ENCODE data around the gene STK38.
"Not testable (repeated sequence)": the region's sequence is repeated elsewhere in the genome, so short reads cannot be mapped to it uniquely, and the experiment has no call there.

Gene STK38

GRCh38 chr6:36574679-36575078, 27.4 kb upstream of the STK38 start:
- H3K4me3 ChIP-seq (ENCODE audit: low read length in 2 of 2) = no peak overlapping the region
- no peaks in the 10 kb centered on the region for H3K36me3 ChIP-seq (replicated peaks in 1 of 2; ENCODE audit: control insufficient read depth in 2 of 2, insufficient read depth in 2 of 2, low read length in 2 of 2)
- H3K27ac ChIP-seq (replicated peaks; ENCODE audit: low read length) = no peak overlapping the region
- H2BK12ac ChIP-seq (ENCODE audit: low read length) = no peak overlapping the region
- H3K4me2 ChIP-seq (ENCODE audit: insufficient read depth, low read length, poor library complexity, severe bottlenecking) = no peak overlapping the region
- no peak overlapping the region for H3K14ac ChIP-seq (ENCODE audit: low read length)
- no peak overlapping the region for H2BK15ac ChIP-seq (ENCODE audit: low read length)
- H4K8ac ChIP-seq (ENCODE audit: low read depth, low read length) = no peak overlapping the region
- H3K9me3 ChIP-seq (replicated peaks in 1 of 2; ENCODE audit: control insufficient read depth in 2 of 2, insufficient read depth in 1 of 2, low read depth in 1 of 2, low read length in 2 of 2) = no peaks in the 10 kb centered on the region
- no peak overlapping the region for H3K9ac ChIP-seq (ENCODE audit: low read depth, low read length, poor library complexity)
- H3K23ac ChIP-seq (ENCODE audit: low read depth, low read length, poor library complexity) = no peak overlapping the region
- H4K91ac ChIP-seq (ENCODE audit: low read depth, low read length, poor library complexity) = no peak overlapping the region
- H2BK5ac ChIP-seq (ENCODE audit: low read length) = no peak overlapping the region
- H3K27me3 ChIP-seq (ENCODE audit: control insufficient read depth in 3 of 3, insufficient read depth in 3 of 3, low read depth in 1 of 3, low read length in 3 of 3) = no peaks in the 10 kb centered on the region
- H3K4ac ChIP-seq (ENCODE audit: low read length) = no peak overlapping the region
- no peak overlapping the region for H3K18ac ChIP-seq (ENCODE audit: low read length)
- no peak overlapping the region for H2BK120ac ChIP-seq (ENCODE audit: low read depth, low read length)
- H3K79me1 ChIP-seq (ENCODE audit: low read depth, low read length) = no peaks in the 10 kb centered on the region
- H2AFZ ChIP-seq (ENCODE audit: low read length) = no peak overlapping the region
- no peak for DNase-seq (ENCODE audit: low spot score)
- peaks cover 0 to 6% of the 10 kb centered on the region in 2 donors for H3K4me1 ChIP-seq (ENCODE audit: control insufficient read depth in 2 of 2, insufficient read depth in 1 of 2, low read depth in 1 of 2, low read length in 2 of 2)
- H2AK5ac ChIP-seq (ENCODE audit: low read depth, low read length) = no peak overlapping the region

DNA sequence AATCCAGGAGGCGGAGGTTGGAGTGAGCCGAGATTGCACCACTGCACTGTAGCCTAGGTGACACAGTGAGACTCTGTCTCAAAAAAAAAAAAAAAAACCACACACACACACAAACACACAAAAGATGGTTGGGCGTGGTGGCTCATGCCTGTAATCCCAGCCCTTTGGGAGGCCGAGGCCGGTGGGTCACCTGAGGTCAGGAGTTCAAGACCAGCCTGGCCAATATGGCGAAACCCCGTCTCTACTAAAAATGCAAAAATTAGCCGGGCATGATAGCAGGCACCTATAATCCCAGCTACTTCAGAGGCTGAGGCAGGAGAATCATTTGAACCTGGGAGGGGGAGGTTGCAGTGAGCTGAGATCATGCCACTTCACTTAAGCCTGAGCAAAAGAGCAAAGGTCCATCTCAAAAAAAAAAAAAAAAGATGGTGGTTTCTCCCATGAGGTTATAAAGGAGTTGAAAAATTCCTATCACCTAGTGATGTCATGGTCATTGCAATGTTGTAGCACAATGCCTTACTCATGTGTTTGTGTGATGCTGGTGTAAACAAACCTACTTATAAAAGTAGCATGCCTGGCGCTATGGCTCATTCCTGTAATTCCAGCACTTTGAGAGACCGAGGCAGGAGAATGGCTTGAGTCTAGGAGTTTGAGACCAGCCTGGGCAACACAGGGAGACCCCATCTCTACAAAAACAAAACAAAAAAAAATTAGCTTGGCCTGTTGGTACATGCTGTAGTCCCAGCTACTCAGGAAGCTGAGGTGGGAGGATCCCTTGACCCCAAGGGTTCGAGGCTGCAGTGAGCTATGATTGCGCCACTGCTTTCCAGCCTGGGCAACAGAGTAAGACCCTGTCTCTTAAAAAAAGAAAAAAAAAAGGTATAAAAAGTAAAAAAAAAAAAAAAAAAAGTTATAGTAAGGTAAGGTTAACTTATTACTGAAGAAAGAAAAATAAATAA, 25.4 kb upstream of the STK38 start:
- H3K4me1 ChIP-seq (ENCODE audit: control insufficient read depth in 2 of 2, insufficient read depth in 1 of 2, low read depth in 1 of 2, low read length in 2 of 2); H3K9me3 ChIP-seq (replicated peaks in 1 of 2; ENCODE audit: control insufficient read depth in 2 of 2, insufficient read depth in 1 of 2, low read depth in 1 of 2, low read length in 2 of 2); H3K36me3 ChIP-seq (replicated peaks in 1 of 2; ENCODE audit: control insufficient read depth in 2 of 2, insufficient read depth in 2 of 2, low read length in 2 of 2); H3K9ac ChIP-seq (ENCODE audit: low read depth, low read length, poor library complexity); H2BK120ac ChIP-seq (ENCODE audit: low read depth, low read length); H3K27me3 ChIP-seq (ENCODE audit: control insufficient read depth in 3 of 3, insufficient read depth in 3 of 3, low read depth in 1 of 3, low read length in 3 of 3); H2AFZ ChIP-seq (ENCODE audit: low read length); H3K79me1 ChIP-seq (ENCODE audit: low read depth, low read length); H3K27ac ChIP-seq (replicated peaks; ENCODE audit: low read length); H2BK12ac ChIP-seq (ENCODE audit: low read length); H4K91ac ChIP-seq (ENCODE audit: low read depth, low read length, poor library complexity); H2AK5ac ChIP-seq (ENCODE audit: low read depth, low read length); H3K4me3 ChIP-seq (ENCODE audit: low read length in 2 of 2); H3K18ac ChIP-seq (ENCODE audit: low read length); H2BK15ac ChIP-seq (ENCODE audit: low read length); H3K4me2 ChIP-seq (ENCODE audit: insufficient read depth, low read length, poor library complexity, severe bottlenecking); H4K8ac ChIP-seq (ENCODE audit: low read depth, low read length); H3K14ac ChIP-seq (ENCODE audit: low read length); H3K23ac ChIP-seq (ENCODE audit: low read depth, low read length, poor library complexity); H2BK5ac ChIP-seq (ENCODE audit: low read length); H3K4ac ChIP-seq (ENCODE audit: low read length); DNase-seq (ENCODE audit: low spot score): not testable (repeated sequence)
- no CpG with 5 or more reads among the region's 12 CpGs for WGBS, 2 donors (ENCODE audit: extremely low coverage in 2 of 2, insufficient read length in 2 of 2, insufficient replicate concordance in 1 of 2)

- Histone ChIP-seq H3K9ac (ENCODE audit: low read depth, low read length, poor library complexity) (no peak overlapping the region), H3K18ac (ENCODE audit: low read length) (no peak overlapping the region), H2AFZ (ENCODE audit: low read length) (no peak overlapping the region), H3K79me1 (ENCODE audit: low read depth, low read length) (no peaks in the 10 kb centered on the region), H3K14ac (ENCODE audit: low read length) (no peak overlapping the region), H3K27ac (replicated peaks; ENCODE audit: low read length) (no peak overlapping the region), H3K36me3 (replicated peaks in 1 of 2; ENCODE audit: control insufficient read depth in 2 of 2, insufficient read depth in 2 of 2, low read length in 2 of 2) (no peaks in the 10 kb centered on the region), H2BK120ac (ENCODE audit: low read depth, low read length) (no peak overlapping the region), H2AK5ac (ENCODE audit: low read depth, low read length) (no peak overlapping the region), H4K8ac (ENCODE audit: low read depth, low read length) (no peak overlapping the region), H3K4me1 (ENCODE audit: control insufficient read depth in 2 of 2, insufficient read depth in 1 of 2, low read depth in 1 of 2, low read length in 2 of 2) (no peaks in the 10 kb centered on the region), H3K4me3 (ENCODE audit: low read length in 2 of 2) (no peak overlapping the region), H3K9me3 (replicated peaks in 1 of 2; ENCODE audit: control insufficient read depth in 2 of 2, insufficient read depth in 1 of 2, low read depth in 1 of 2, low read length in 2 of 2) (no peaks in the 10 kb centered on the region), H2BK15ac (ENCODE audit: low read length) (no peak overlapping the region), H2BK5ac (ENCODE audit: low read length) (no peak overlapping the region), H4K91ac (ENCODE audit: low read depth, low read length, poor library complexity) (no peak overlapping the region), H3K4ac (ENCODE audit: low read length) (no peak overlapping the region), H3K27me3 (ENCODE audit: control insufficient read depth in 3 of 3, insufficient read depth in 3 of 3, low read depth in 1 of 3, low read length in 3 of 3) (no peaks in the 10 kb centered on the region), H3K4me2 (ENCODE audit: insufficient read depth, low read length, poor library complexity, severe bottlenecking) (no peak overlapping the region), H2BK12ac (ENCODE audit: low read length) (no peak overlapping the region), H3K23ac (ENCODE audit: low read depth, low read length, poor library complexity) (no peak overlapping the region)
- no CpG with 5 or more reads among the region's 4 CpGs for WGBS, 2 donors (ENCODE audit: extremely low coverage in 2 of 2, insufficient read length in 2 of 2, insufficient replicate concordance in 1 of 2)
- DNase-seq (ENCODE audit: low spot score) = no peak
Observed at GRCh38 chr6:36571122-36572043, 24.1 kb upstream of the STK38 start.

DNA sequence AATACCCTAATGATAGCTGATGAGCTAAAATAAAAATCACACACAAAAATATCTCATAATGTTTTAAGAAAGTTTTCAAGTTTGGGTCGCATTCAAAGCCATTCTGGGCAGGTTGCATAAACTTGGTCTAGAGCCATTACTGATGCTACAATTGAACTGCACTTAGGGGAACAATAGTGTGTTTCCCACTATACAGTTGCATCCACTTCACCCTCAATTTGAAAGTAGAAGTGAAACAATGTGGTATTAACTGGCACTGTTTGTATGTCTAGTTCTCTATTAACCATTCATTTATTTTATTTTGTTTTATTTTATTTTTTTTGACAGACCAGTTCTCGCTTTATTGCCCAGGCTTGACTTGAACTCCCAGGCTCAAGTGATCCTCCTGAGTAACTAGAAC, 23.0 kb upstream of the STK38 start:
- H3K9me3 ChIP-seq (replicated peaks in 1 of 2; ENCODE audit: control insufficient read depth in 2 of 2, insufficient read depth in 1 of 2, low read depth in 1 of 2, low read length in 2 of 2) = no peaks in the 10 kb centered on the region
- H3K4me3 ChIP-seq (ENCODE audit: low read length in 2 of 2) = no peak overlapping the region
- H2BK5ac ChIP-seq (ENCODE audit: low read length) = no peak overlapping the region
- H3K23ac ChIP-seq (ENCODE audit: low read depth, low read length, poor library complexity) = no peak overlapping the region
- no peak overlapping the region for H2BK120ac ChIP-seq (ENCODE audit: low read depth, low read length)
- no peak overlapping the region for H3K14ac ChIP-seq (ENCODE audit: low read length)
- no peak overlapping the region for H2AK5ac ChIP-seq (ENCODE audit: low read depth, low read length)
- no peaks in the 10 kb centered on the region for H3K4me1 ChIP-seq (ENCODE audit: control insufficient read depth in 2 of 2, insufficient read depth in 1 of 2, low read depth in 1 of 2, low read length in 2 of 2)
- no peak overlapping the region for H4K8ac ChIP-seq (ENCODE audit: low read depth, low read length)
- no peak overlapping the region for H4K91ac ChIP-seq (ENCODE audit: low read depth, low read length, poor library complexity)
- H3K27me3 ChIP-seq (ENCODE audit: control insufficient read depth in 3 of 3, insufficient read depth in 3 of 3, low read depth in 1 of 3, low read length in 3 of 3) = no peaks in the 10 kb centered on the region
- H2AFZ ChIP-seq (ENCODE audit: low read length) = no peak overlapping the region
- H3K18ac ChIP-seq (ENCODE audit: low read length) = no peak overlapping the region
- no peak overlapping the region for H3K9ac ChIP-seq (ENCODE audit: low read depth, low read length, poor library complexity)
- H3K79me1 ChIP-seq (ENCODE audit: low read depth, low read length) = no peaks in the 10 kb centered on the region
- H3K4me2 ChIP-seq (ENCODE audit: insufficient read depth, low read length, poor library complexity, severe bottlenecking) = no peak overlapping the region
- DNase-seq (ENCODE audit: low spot score) = no peak
- no peak overlapping the region for H3K4ac ChIP-seq (ENCODE audit: low read length)
- WGBS, 2 donors (ENCODE audit: extremely low coverage in 2 of 2, insufficient read length in 2 of 2, insufficient replicate concordance in 1 of 2) = no CpG with 5 or more reads among the region's 2 CpGs
- H3K27ac ChIP-seq (replicated peaks; ENCODE audit: low read length) = no peak overlapping the region
- H3K36me3 ChIP-seq (replicated peaks in 1 of 2; ENCODE audit: control insufficient read depth in 2 of 2, insufficient read depth in 2 of 2, low read length in 2 of 2) = no peaks in the 10 kb centered on the region
- H2BK15ac ChIP-seq (ENCODE audit: low read length) = no peak overlapping the region
- no peak overlapping the region for H2BK12ac ChIP-seq (ENCODE audit: low read length)
